HG03097 (cell line): Measurements from ENCODE around the gene LAD1.

Source experiments
- ATAC-seq: cut with Tn5 transposase; IDR thresholded peaks from one replicate; pipeline ENCODE4 v1.9.1; 2021; ENCODE audit not compliant: unreplicated experiment, low FRiP score

LAD1 gene

GRCh38 chr1:201366696-201367095 is 32.4 kb downstream of the LAD1 start:
- no peak for ATAC-seq

GRCh38 chr1:201365251-201365650 is 33.9 kb downstream of the LAD1 start:
- ATAC-seq = no peak

GRCh38 chr1:201364808-201365105 is 34.4 kb downstream of the LAD1 start:
- ATAC-seq = no peak

GRCh38 chr1:201363467-201363866 is 35.7 kb downstream of the LAD1 start:
- ATAC-seq = no peak

- ATAC-seq = no peak
These were observed 36.2 kb downstream of the LAD1 start for GRCh38 chr1:201362906-201363305.

GRCh38 chr1:201361652-201362504 is 37.2 kb downstream of the LAD1 start:
- no peak for ATAC-seq

GRCh38 chr1:201360901-201361651 is 38.0 kb downstream of the LAD1 start:
- no peak for ATAC-seq

- no peak for ATAC-seq
These were observed 38.6 kb downstream of the LAD1 start for GRCh38 chr1:201360486-201360885.

- ATAC-seq = no peak
These were observed 39.3 kb downstream of the LAD1 start for GRCh38 chr1:201359873-201360210.

- ATAC-seq = no peak
These were observed 39.9 kb downstream of the LAD1 start for GRCh38 chr1:201359031-201359872.

GRCh38 chr1:201358596-201358995 is 40.5 kb downstream of the LAD1 start:
- no peak for ATAC-seq

GRCh38 chr1:201357636-201358348 is 41.3 kb downstream of the LAD1 start:
- no peak for ATAC-seq

GRCh38 chr1:201357211-201357610 is 41.9 kb downstream of the LAD1 start:
- no peak for ATAC-seq

GRCh38 chr1:201356701-201357100 is 42.4 kb downstream of the LAD1 start:
- no peak for ATAC-seq

GRCh38 chr1:201356236-201356635 is 42.9 kb downstream of the LAD1 start:
- no peak for ATAC-seq

GRCh38 chr1:201355471-201355870 is 43.7 kb downstream of the LAD1 start:
- no peak for ATAC-seq

GRCh38 chr1:201354901-201355295 is 44.2 kb downstream of the LAD1 start:
- no peak for ATAC-seq

- ATAC-seq = no peak
These were observed 44.8 kb downstream of the LAD1 start for GRCh38 chr1:201354151-201354900.

GRCh38 chr1:201353186-201353940 is 45.8 kb downstream of the LAD1 start:
- ATAC-seq = no peak
